Transverse colon (tissue), 4 donors: ENCODE results near the gene DPH3. TPM values are rescaled to one million over a fixed set of nuclear protein-coding genes. Genes with fewer than 3 reads are reported as not detected.
A peak's percentile ranks its signal among the peaks of the same experiment; 100 is the strongest.

Source experiments
- DNase-seq: peaks from one replicate; pipeline ENCODE4 v3.0.0-alpha.2; 2019
- H3K27ac ChIP-seq, 4 donors: fragments of 200-600 bp; sonication (generic); 2 replicates each; pipeline ENCODE4 v1.5.1; 2016 to 2018; ENCODE audit warnings: inconsistent platforms in 4 of 4
- H3K27me3 ChIP-seq: fragments of 200-600 bp; sonication (generic); 2 replicates; pipeline ENCODE4 v1.5.1; 2017; ENCODE audit warnings: inconsistent platforms
- H3K36me3 ChIP-seq, 4 donors: fragments of 200-600 bp; sonication (generic); 2 replicates each; pipeline ENCODE4 v1.5.1; 2017 to 2019; ENCODE audit warnings: inconsistent platforms in 4 of 4
- H3K4me1 ChIP-seq, 4 donors: fragments of 200-600 bp; sonication (generic); 2 replicates each; pipeline ENCODE4 v1.5.1; 2017 to 2020; ENCODE audit warnings: inconsistent platforms in 4 of 4
- H3K4me3 ChIP-seq, 4 donors: fragments of 200-600 bp; sonication (generic); 1 replicate in 1 of 4; 2 replicates in 3 of 4; pipeline versions ENCODE4 v1.5.1 to v1.6.1; 2017 to 2019; ENCODE audit warnings: inconsistent platforms in 4 of 4
- H3K9me3 ChIP-seq, 2 donors: fragments of 200-600 bp; sonication (generic); 2 replicates each; pipeline ENCODE4 v1.5.1; 2017 to 2019; ENCODE audit warnings: inconsistent platforms in 2 of 2
- CTCF ChIP-seq, 5 experiments: fragments of 200-600 bp in 3 of 5; fragments of 450-650 bp in 2 of 5; sonication (generic) in 3 of 5; IDR thresholded peaks; 1 replicate in 2 of 5; 2 replicates in 3 of 5; pipeline ENCODE4 v1.5.1; 2016 to 2017; ENCODE audit warnings: antibody characterized with exemption in 5 of 5, inconsistent platforms in 3 of 5, mild to moderate bottlenecking in 2 of 5, moderate library complexity in 1 of 5
- EP300 ChIP-seq: sonication (generic); formaldehyde crosslinking; IDR thresholded peaks from one replicate; pipeline ENCODE4 v1.6.1; 2017; ENCODE audit warnings: antibody characterized with exemption, low read depth
- POLR2A ChIP-seq: fragments of 450-650 bp; IDR thresholded peaks from one replicate; pipeline ENCODE4 v1.6.1; 2016; ENCODE audit warnings: antibody characterized with exemption, mild to moderate bottlenecking, moderate library complexity
- POLR2AphosphoS5 ChIP-seq, 3 donors: sonication (generic); formaldehyde crosslinking; IDR thresholded peaks; one replicate each; pipeline ENCODE4 v1.6.1; 2016; ENCODE audit warnings: antibody characterized with exemption in 3 of 3
- WGBS, 2 donors: methylation state at CpG; one replicate each; pipeline ENCODE4 v1.1.5; 2018; ENCODE audit warnings: low coverage in 1 of 2; 5-methylcytosine and 5-hydroxymethylcytosine counted together
- in situ Hi-C, 4 donors: fragments of 200-750 bp; cut with MboI; loops; one replicate each; pipeline versions ENCODE4 v1.15.0 to v1.15.1; 2017; ENCODE audit warnings: low sequenced_read_pairs in 3 of 4, low pct_ligation_motif_present in 1 of 4, low pct_unique_long_range_greater_than_20kb in 1 of 4
- intact Hi-C: fragments of 100-400 bp; cut with DNase I; formaldehyde crosslinking; loops from one replicate; pipeline ENCODE4 v1.15.1; 2023; ENCODE audit warnings: low total_unique reads
- total RNA-seq, 4 donors: library from RNA; depleted of rRNA; stranded (reverse); fragments of >200 nt; gene quantifications; one replicate each; pipeline ENCODE4 v1.1.0, GENCODE V29; 2016

Gene DPH3
- total RNA-seq, 4 donors from 2014 or later, result 5.0 to 22.4 (median 12.4) TPM

- no peak overlapping the region for H3K27ac ChIP-seq
Measured at GRCh38 chr3:16252243-16252978, 12.3 kb downstream of the DPH3 start.

DNA sequence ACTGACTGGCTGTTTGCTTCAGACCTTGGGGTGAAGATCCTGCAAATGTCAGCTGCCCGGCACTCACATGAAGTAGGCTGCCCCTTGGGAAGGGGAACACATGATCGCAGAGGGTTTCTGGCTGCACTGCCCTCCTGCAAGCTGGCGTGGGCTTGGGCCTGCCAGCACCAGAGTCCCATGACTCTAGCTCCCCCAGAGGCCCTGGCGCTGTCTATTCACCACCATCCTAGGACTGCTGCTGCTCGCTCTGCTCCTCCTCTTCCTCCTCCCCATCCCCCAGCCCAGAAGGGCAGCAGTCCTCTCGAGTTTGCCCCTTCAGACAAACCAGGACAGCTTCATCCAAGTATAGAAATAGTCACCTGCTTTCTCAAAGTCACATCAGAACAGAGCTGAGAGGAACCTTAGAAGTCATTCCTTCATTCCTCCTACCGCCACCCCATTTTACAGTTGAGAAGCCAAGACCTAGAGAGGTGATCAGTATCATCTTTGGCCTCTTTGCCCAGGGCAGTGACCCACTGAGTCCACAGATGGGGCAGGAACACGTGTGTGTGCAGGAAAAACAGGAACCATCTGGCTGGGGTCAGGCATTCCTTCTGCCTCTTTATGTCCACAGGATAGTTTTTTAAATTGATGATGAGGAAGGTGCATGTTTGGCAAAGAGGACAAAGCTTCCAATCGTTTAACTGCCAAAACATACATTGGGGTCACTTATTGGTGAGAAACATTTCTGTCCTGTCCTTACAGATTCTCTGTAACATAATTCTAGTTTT, 13.2 kb downstream of the DPH3 start:
- TF ChIP-seq POLR2AphosphoS5 (IDR thresholded peaks at IDR 0.05) (no peak), POLR2A (no peak), EP300 (no peak), CTCF (IDR thresholded peaks at IDR 0.05) (no peak)
- no peak overlapping the region for H3K4me3 ChIP-seq
- H3K36me3 ChIP-seq, result no peaks in the 10 kb centered on the region
- H3K27me3 ChIP-seq, result no peaks in the 10 kb centered on the region
- no peaks in the 10 kb centered on the region for H3K9me3 ChIP-seq
- in situ Hi-C loops, result loop anchor here in 2 of 4 donors (25.0 kb wide), 3 partner anchors 439 to 1039 kb away; partner anchors contain the start of gene CAPN7 (in 1 of the 2)
- intact Hi-C loops, result no loop called here
- 75 to 88% methylated on average over 4 to 9 of the region's 9 CpGs for WGBS, 2 donors
- DNase-seq, result no peak
- H3K4me1 ChIP-seq, result peaks cover 0 to 17% (median 0%) of the 10 kb centered on the region in 4 donors
- H3K27ac ChIP-seq, result no peak overlapping the region

More at GRCh38 chr3:16252243-16252978, 12.3 kb downstream of the DPH3 start:
- Histone ChIP-seq H3K4me1 (peaks cover 0 to 13% (median 0%) of the 10 kb centered on the region in 4 donors), H3K36me3 (no peaks in the 10 kb centered on the region), H3K4me3 (no peak overlapping the region), H3K9me3 (no peaks in the 10 kb centered on the region), H3K27me3 (no peaks in the 10 kb centered on the region)
- DNase-seq, result no peak
- in situ Hi-C loops (loop anchor here in 2 of 4 donors (25.0 kb wide), 3 partner anchors 440 to 1040 kb away; partner anchors contain the start of gene CAPN7 (in 1 of the 2)), intact Hi-C loops (no loop called here)
- peak in 1 of 3 donors; percentile 11 for TF ChIP-seq POLR2AphosphoS5 (IDR thresholded peaks at IDR 0.05)
- TF ChIP-seq EP300, result no peak
- 37 to 40% methylated on average over 6 to 7 of the region's 7 CpGs for WGBS, 2 donors

DNA sequence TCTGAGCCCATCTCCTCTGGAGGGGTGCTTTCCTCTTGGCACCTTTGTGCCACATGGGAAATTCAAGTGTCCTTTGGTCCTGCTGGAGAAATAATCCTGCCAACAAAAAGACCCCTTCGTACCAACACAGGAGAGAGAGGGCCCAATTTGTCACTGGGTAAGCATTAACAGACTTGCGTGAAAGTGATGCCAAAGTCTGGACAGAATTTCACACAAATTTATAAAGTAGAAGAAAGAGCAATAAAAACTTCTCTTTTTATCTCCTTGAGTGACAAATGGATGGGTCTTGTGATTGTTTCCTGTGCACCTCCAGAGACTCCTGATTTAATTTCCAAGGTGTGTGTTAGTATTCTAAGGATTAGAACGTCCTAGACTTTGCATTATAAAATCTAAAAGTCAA, 14.9 kb downstream of the DPH3 start:
- no peaks in the 10 kb centered on the region for H3K36me3 ChIP-seq
- peaks cover 0 to 17% (median 0%) of the 10 kb centered on the region in 4 donors for H3K4me1 ChIP-seq
- 70 to 80% methylated on average over 3 of the region's 3 CpGs for WGBS, 2 donors
- no peaks in the 10 kb centered on the region for H3K27me3 ChIP-seq
- no peak overlapping the region for H3K4me3 ChIP-seq
- DNase-seq, result no peak
- H3K27ac ChIP-seq, result no peak overlapping the region
- H3K9me3 ChIP-seq, result no peaks in the 10 kb centered on the region
- in situ Hi-C loops, result loop anchor here in 3 of 4 donors (10.0 to 25.0 kb wide), 6 partner anchors 195 to 1038 kb away; partner anchors contain the start of gene CAPN7 (in 1 of the 3)
- intact Hi-C loops, result loop anchor here (5.0 kb wide), 1 partner anchor 198 kb away; no protein-coding TSS in a partner anchor
- TF ChIP-seq POLR2A (no peak), EP300 (no peak), POLR2AphosphoS5 (IDR thresholded peaks at IDR 0.05) (no peak), CTCF (IDR thresholded peaks at IDR 0.05) (no peak)

- intact Hi-C loops, result loop anchor here (5.0 kb wide), 1 partner anchor 197 kb away; no protein-coding TSS in a partner anchor
Measured at GRCh38 chr3:16249336-16249735, 15.4 kb downstream of the DPH3 start.

More at GRCh38 chr3:16249336-16249735, 15.4 kb downstream of the DPH3 start:
- DNase-seq, result no peak
- no peaks in the 10 kb centered on the region for H3K9me3 ChIP-seq
- TF ChIP-seq POLR2A (no peak), POLR2AphosphoS5 (IDR thresholded peaks at IDR 0.05) (no peak), EP300 (no peak), CTCF (IDR thresholded peaks at IDR 0.05) (peak in 1 of 5 experiments; percentile 18)
- peaks cover 0 to 17% (median 0%) of the 10 kb centered on the region in 4 donors for H3K4me1 ChIP-seq
- no peaks in the 10 kb centered on the region for H3K27me3 ChIP-seq
- in situ Hi-C loops, result loop anchor here in 3 of 4 donors (10.0 to 25.0 kb wide), 4 partner anchors 195 to 437 kb away; no protein-coding TSS in a partner anchor
- H3K27ac ChIP-seq, result no peak overlapping the region
- H3K4me3 ChIP-seq, result no peak overlapping the region
- no peaks in the 10 kb centered on the region for H3K36me3 ChIP-seq
- 46% methylated on average over 3 of the region's 3 CpGs; no CpG with 5 or more reads in 1 of the 2 donors for WGBS, 2 donors
